Measurements from ENCODE around the gene PKNOX2.

The PKNOX2 gene

GRCh38 chr11:125347261-125347585 lies 182.7 kb downstream of the PKNOX2 start:
- H3K4me3 ChIP-seq (ENCODE audit: low read depth, low read length) = no peak overlapping the region
- no peak for TF ChIP-seq CTCF (IDR thresholded peaks at IDR 0.05; ENCODE audit: control insufficient read depth, extremely low read depth, insufficient read depth)
- no peak for DNase-seq (ENCODE audit: low read depth)

GRCh38 chr11:125348141-125348651 lies 183.6 kb downstream of the PKNOX2 start:
- no peak for TF ChIP-seq CTCF (IDR thresholded peaks at IDR 0.05; ENCODE audit: control insufficient read depth, extremely low read depth, insufficient read depth)
- DNase-seq (ENCODE audit: low read depth) = no peak
- H3K4me3 ChIP-seq (ENCODE audit: low read depth, low read length) = no peak overlapping the region

GRCh38 chr11:125348674-125349309 lies 184.2 kb downstream of the PKNOX2 start:
- H3K4me3 ChIP-seq (ENCODE audit: low read depth, low read length) = no peak overlapping the region
- TF ChIP-seq CTCF (IDR thresholded peaks at IDR 0.05; ENCODE audit: control insufficient read depth, extremely low read depth, insufficient read depth) = peak; percentile 84
- DNase-seq (ENCODE audit: low read depth) = no peak

- no peak for TF ChIP-seq CTCF (IDR thresholded peaks at IDR 0.05; ENCODE audit: control insufficient read depth, extremely low read depth, insufficient read depth)
- no peak for DNase-seq (ENCODE audit: low read depth)
- H3K4me3 ChIP-seq (ENCODE audit: low read depth, low read length) = no peak overlapping the region
These were observed 185.9 kb downstream of the PKNOX2 start for GRCh38 chr11:125350206-125351032.

- no peak for DNase-seq (ENCODE audit: low read depth)
- no peak for TF ChIP-seq CTCF (IDR thresholded peaks at IDR 0.05; ENCODE audit: control insufficient read depth, extremely low read depth, insufficient read depth)
- no peak overlapping the region for H3K4me3 ChIP-seq (ENCODE audit: low read depth, low read length)
These were observed 186.7 kb downstream of the PKNOX2 start for GRCh38 chr11:125351033-125351867.

GRCh38 chr11:125351868-125352250 lies 187.3 kb downstream of the PKNOX2 start:
- no peak for DNase-seq (ENCODE audit: low read depth)
- TF ChIP-seq CTCF (IDR thresholded peaks at IDR 0.05; ENCODE audit: control insufficient read depth, extremely low read depth, insufficient read depth) = no peak
- no peak overlapping the region for H3K4me3 ChIP-seq (ENCODE audit: low read depth, low read length)
